A549 (cell line): ENCODE data around the gene MT2A. TPM values are rescaled to one million over a fixed set of nuclear protein-coding genes. Genes with fewer than 3 reads are reported as not detected.

ENCODE experiments used
- ATAC-seq, 2 experiments: fragments of 200-7000 bp in 1 of 2; fragments of >200 bp in 1 of 2; cut with Nextera tagmentation in 1 of 2; cut with Tn5 transposase in 1 of 2; 3 replicates each; pipeline versions ENCODE4 v1.8.0 to v1.9.1; 2018 to 2020; ENCODE audit warnings: mild to moderate bottlenecking in 1 of 2, moderate library complexity in 1 of 2
- CTCF ChIA-PET: fragments of 300-600 bp; sonication (Branson Sonifier 250); formaldehyde crosslinking; extraction: SDS; loops from one replicate; lab custom pipeline; 2021; ENCODE audit warnings: antibody characterized with exemption, inconsistent platforms; lab: Yijun Ruan, JAX
- POLR2A ChIA-PET: fragments of 350-600 bp; formaldehyde crosslinking; extraction: SDS; loops from one replicate; lab custom pipeline; 2021; ENCODE audit warnings: antibody characterized with exemption, inconsistent platforms; lab: Yijun Ruan, JAX
- DNase-seq, 2 experiments: peaks; one replicate each; pipeline versions ENCODE4 v3.0.0 to v3.0.0-alpha.2; 2011 to 2016; ENCODE audit warnings: low read depth in 1 of 2, low spot score in 1 of 2
- FAIRE-seq: peaks from 2 replicates; lab custom pipeline; 2011; peaks lifted over from hg19 to GRCh38; lab: Jason Lieb, UNC
- H3K27ac ChIP-seq, 2 experiments: fragments of >200 bp; sonication (Bioruptor Twin); formaldehyde crosslinking; 3 replicates each; pipeline ENCODE4 v1.5.1; 2016 to 2017
- H3K4me1 ChIP-seq: fragments of >200 bp; sonication (Bioruptor Twin); formaldehyde crosslinking; 3 replicates; pipeline ENCODE4 v1.6.1; 2016
- H3K4me2 ChIP-seq: fragments of >200 bp; sonication (Bioruptor Twin); formaldehyde crosslinking; 3 replicates; pipeline ENCODE4 v1.6.1; 2016
- H3K4me3 ChIP-seq: fragments of >200 bp; sonication (Bioruptor Twin); formaldehyde crosslinking; 3 replicates; pipeline ENCODE4 v1.5.1; 2016
- H3K9me3 ChIP-seq: fragments of >200 bp; sonication (Bioruptor Twin); formaldehyde crosslinking; 3 replicates; pipeline ENCODE4 v1.6.1; 2016
- CBX2 ChIP-seq: fragments of 200-600 bp; sonication (generic); IDR thresholded peaks from 2 replicates; pipeline ENCODE4 v1.6.1; 2016; ENCODE audit warnings: low read depth, mild to moderate bottlenecking, borderline replicate concordance
- CEBPB ChIP-seq, 2 experiments: fragments of >200 bp in 1 of 2; sonication (Bioruptor Twin) in 1 of 2; formaldehyde crosslinking in 1 of 2; IDR thresholded peaks; 2 replicates each; pipeline ENCODE4 v1.6.1; 2012 to 2016
- CHD2 ChIP-seq: fragments of 150-350 bp; IDR thresholded peaks from 2 replicates; pipeline ENCODE4 v1.6.1; 2014; ENCODE audit warnings: low read length; ENCODE audit not compliant: partially characterized antibody
- CHD4 ChIP-seq: fragments of 200-600 bp; sonication (generic); IDR thresholded peaks from 2 replicates; pipeline ENCODE4 v1.6.1; 2016; ENCODE audit warnings: antibody characterized with exemption, mild to moderate bottlenecking, borderline replicate concordance
- EHF ChIP-seq: fragments of 250-450 bp; sonication (Bioruptor Pico); IDR thresholded peaks from 2 replicates; pipeline ENCODE4 v1.5.0; 2020; ENCODE audit warnings: mild to moderate bottlenecking
- EHMT2 ChIP-seq: fragments of 200-600 bp; sonication (generic); IDR thresholded peaks from 2 replicates; pipeline ENCODE4 v1.6.1; 2016; ENCODE audit warnings: antibody characterized with exemption, low read depth, mild to moderate bottlenecking, moderate library complexity
- ESRRA ChIP-seq: fragments of 150-350 bp; IDR thresholded peaks from 2 replicates; pipeline ENCODE4 v1.6.1; 2014; ENCODE audit warnings: mild to moderate bottlenecking, low read length, borderline replicate concordance
- FOSB ChIP-seq: fragments of 250-450 bp; sonication (Bioruptor Pico); IDR thresholded peaks from 2 replicates; pipeline ENCODE4 v1.5.0; 2020; ENCODE audit warnings: mild to moderate bottlenecking, moderate library complexity
- FOSL2 ChIP-seq, 2 experiments: fragments of 450-650 bp in 1 of 2; fragments of >200 bp in 1 of 2; sonication (Bioruptor Twin) in 1 of 2; formaldehyde crosslinking; IDR thresholded peaks; 2 replicates each; pipeline versions ENCODE4 v1.5.0 to v1.6.1; 2016 to 2020; ENCODE audit warnings: mild to moderate bottlenecking in 1 of 2, moderate library complexity in 1 of 2
- FOXS1 ChIP-seq: fragments of 250-450 bp; sonication (Bioruptor Pico); IDR thresholded peaks from 2 replicates; pipeline ENCODE4 v1.5.0; 2020; ENCODE audit warnings: mild to moderate bottlenecking, moderate library complexity
- GATA3 ChIP-seq: IDR thresholded peaks from 2 replicates; pipeline ENCODE4 v1.6.1; 2012; ENCODE audit warnings: borderline replicate concordance
- HOXA7 ChIP-seq: fragments of 250-450 bp; sonication (Bioruptor Pico); IDR thresholded peaks from 2 replicates; pipeline ENCODE4 v1.5.0; 2020; ENCODE audit warnings: mild to moderate bottlenecking, moderate library complexity
- HOXB13 ChIP-seq: fragments of 250-450 bp; sonication (Bioruptor Pico); IDR thresholded peaks from 2 replicates; pipeline ENCODE4 v1.5.0; 2020; ENCODE audit warnings: low read depth, mild to moderate bottlenecking, moderate library complexity
- HOXB5 ChIP-seq: fragments of 250-450 bp; sonication (Bioruptor Pico); IDR thresholded peaks from 2 replicates; pipeline ENCODE4 v1.5.0; 2020; ENCODE audit warnings: mild to moderate bottlenecking, moderate library complexity
- JUNB ChIP-seq: fragments of >200 bp; sonication (Bioruptor Twin); formaldehyde crosslinking; IDR thresholded peaks from 2 replicates; pipeline ENCODE4 v1.6.1; 2016
- MAFK ChIP-seq: fragments of 450-650 bp; IDR thresholded peaks from 2 replicates; pipeline ENCODE4 v1.6.1; 2014; ENCODE audit not compliant: partially characterized antibody
- MYC ChIP-seq: IDR thresholded peaks from 2 replicates; pipeline ENCODE4 v1.6.1; 2012; ENCODE audit warnings: mild to moderate bottlenecking, inconsistent platforms, low read length, improper control_type of control experiment, borderline replicate concordance
- NPAS2 ChIP-seq: fragments of 250-450 bp; sonication (Bioruptor Pico); IDR thresholded peaks from 2 replicates; pipeline ENCODE4 v1.8.0; 2022; ENCODE audit warnings: mild to moderate bottlenecking, moderate library complexity, borderline replicate concordance
- PHF8 ChIP-seq: fragments of 200-600 bp; sonication (generic); IDR thresholded peaks from 2 replicates; pipeline ENCODE4 v1.6.1; 2016; ENCODE audit warnings: low read depth, mild to moderate bottlenecking, antibody characterized with exemption, moderate library complexity, borderline replicate concordance
- POLR2A ChIP-seq: IDR thresholded peaks from 2 replicates; pipeline ENCODE4 v1.6.1; 2012; ENCODE audit warnings: mild to moderate bottlenecking, low read length
- POLR2AphosphoS2 ChIP-seq: conservative IDR thresholded peaks from 2 replicates; pipeline ENCODE4 v1.6.1; 2012; ENCODE audit warnings: low read length, improper control_type of control experiment, inconsistent platforms
- RAD21 ChIP-seq, 2 experiments: fragments of >200 bp in 1 of 2; sonication (Bioruptor Twin) in 1 of 2; formaldehyde crosslinking in 1 of 2; IDR thresholded peaks in 1 of 2; conservative IDR thresholded peaks in 1 of 2; 2 replicates in 1 of 2; 3 replicates in 1 of 2; pipeline ENCODE4 v1.6.1; 2012 to 2018; ENCODE audit warnings: inconsistent platforms in 1 of 2
- RCOR1 ChIP-seq: fragments of 150-350 bp; IDR thresholded peaks from 2 replicates; pipeline ENCODE4 v1.6.1; 2014; ENCODE audit warnings: antibody characterized with exemption, low read length, low read depth
- RNF2 ChIP-seq: fragments of 200-600 bp; sonication (generic); IDR thresholded peaks from 2 replicates; pipeline ENCODE4 v1.6.1; 2016; ENCODE audit warnings: low read depth, mild to moderate bottlenecking, antibody characterized with exemption, moderate library complexity, borderline replicate concordance
- ZSCAN20 ChIP-seq: fragments of 250-450 bp; sonication (Bioruptor Pico); IDR thresholded peaks from 2 replicates; pipeline ENCODE4 v1.8.0; 2022; ENCODE audit warnings: mild to moderate bottlenecking, moderate library complexity
- WGBS: methylation state at CpG from one replicate; pipeline ENCODE4 v1.1.6; 2017; ENCODE audit errors: missing lambda C conversion rate; 5-methylcytosine and 5-hydroxymethylcytosine counted together
- polyA minus RNA-seq: library from RNA; depleted of rRNA, polyadenylated mRNA; stranded (reverse); fragments of >200 nt; gene quantifications from 2 replicates; pipeline ENCODE4 v1.2.3, GENCODE V29; 2011; rRNA and poly(A)+ RNA removed
- polyA plus RNA-seq, 4 experiments: library from polyadenylated mRNA; depleted of rRNA in 3 of 4; stranded (reverse); fragments of >200 nt; fragmentation: RNase III in 1 of 4; extraction: RNeasy Plus Mini Kit Qiagen cat#74134 plus additional on column Dnase treatment in 1 of 4; gene quantifications; 2 replicates in 3 of 4; 3 replicates in 1 of 4; pipeline ENCODE4 v1.2.3, GENCODE V29; 2011 to 2017
- TF ChIP-seq, protein P1 (sequence below): IDR thresholded peaks from 2 replicates; pipeline ENCODE4 v1.6.1; 2012; ENCODE audit warnings: low read depth, borderline replicate concordance
- TF ChIP-seq, protein P2 (sequence below): fragments of >200 bp; sonication (Bioruptor Twin); formaldehyde crosslinking; IDR thresholded peaks from 2 replicates; pipeline ENCODE4 v1.6.1; 2016
- TF ChIP-seq, protein P3 (sequence below): fragments of 250-450 bp; sonication (Bioruptor Pico); IDR thresholded peaks from 2 replicates; pipeline ENCODE4 v1.5.0; 2021; ENCODE audit warnings: mild to moderate bottlenecking, moderate library complexity, borderline replicate concordance
- TF ChIP-seq, protein P4 (sequence below): fragments of >200 bp; sonication (Bioruptor Twin); formaldehyde crosslinking; IDR thresholded peaks from 3 replicates; pipeline ENCODE4 v1.6.1; 2016
- TF ChIP-seq, protein P5 (sequence below): fragments of 250-450 bp; sonication (Bioruptor Pico); IDR thresholded peaks from 2 replicates; pipeline ENCODE4 v1.5.0; 2020; ENCODE audit warnings: low read depth, mild to moderate bottlenecking, moderate library complexity
- TF ChIP-seq, protein P6 (sequence below): fragments of >200 bp; sonication (Bioruptor Twin); formaldehyde crosslinking; IDR thresholded peaks from 3 replicates; pipeline ENCODE4 v1.5.1; 2016

The MT2A gene
- 39.1 and 69.4 TPM in 2 replicates for polyA plus RNA-seq (2011; rRNA removed)
- polyA plus RNA-seq (2012; cell fraction: cytosol; rRNA removed) = 156 and 189 TPM in 2 replicates
- polyA plus RNA-seq (2012; cell fraction: nucleus; rRNA removed) = 154 and 179 TPM in 2 replicates
- 228 to 316 TPM (median 305 TPM) in 3 replicates for polyA plus RNA-seq (2017; fragmentation: RNase III; extraction: RNeasy Plus Mini Kit Qiagen cat#74134 plus additional on column Dnase treatment)
- 18.9 and 29.2 TPM in 2 replicates for polyA minus RNA-seq

DNA sequence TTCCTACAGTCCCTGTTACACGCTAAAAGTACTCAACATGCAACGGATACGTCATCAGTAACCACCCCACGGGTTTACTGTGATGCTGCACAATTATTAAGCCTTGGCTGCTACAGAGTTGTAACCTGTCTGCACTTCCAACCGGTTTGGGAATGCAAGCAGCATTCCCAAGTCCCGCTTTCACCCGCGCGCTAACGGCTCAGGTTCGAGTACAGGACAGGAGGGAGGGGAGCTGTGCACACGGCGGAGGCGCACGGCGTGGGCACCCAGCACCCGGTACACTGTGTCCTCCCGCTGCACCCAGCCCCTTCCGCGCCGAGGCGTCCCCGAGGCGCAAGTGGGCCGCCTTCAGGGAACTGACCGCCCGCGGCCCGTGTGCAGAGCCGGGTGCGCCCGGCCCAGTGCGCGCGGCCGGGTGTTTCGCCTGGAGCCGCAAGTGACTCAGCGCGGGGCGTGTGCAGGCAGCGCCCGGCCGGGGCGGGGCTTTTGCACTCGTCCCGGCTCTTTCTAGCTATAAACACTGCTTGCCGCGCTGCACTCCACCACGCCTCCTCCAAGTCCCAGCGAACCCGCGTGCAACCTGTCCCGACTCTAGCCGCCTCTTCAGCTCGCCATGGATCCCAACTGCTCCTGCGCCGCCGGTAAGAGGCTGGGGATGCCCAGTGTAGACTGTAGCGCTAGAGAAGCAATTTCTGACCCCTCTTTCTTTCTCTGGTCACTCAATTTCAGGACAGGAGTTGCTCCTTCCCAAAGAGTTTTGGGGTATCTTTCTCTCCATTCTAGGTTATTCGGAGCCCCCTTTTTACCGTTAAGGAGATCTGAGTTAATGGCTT, at the start of gene MT2A:
TSS of gene MT2A (plus strand) at position 542 of the 833 bp plus-strand sequence. CDS start at position 614, 72 bp downstream.
- no peak for FAIRE-seq
- CTCF ChIA-PET = interaction anchor here (0.7 to 19.7 kb wide), 9 partner anchors 10 to 181 kb away, joined by 3 to 340 read pairs (median 4); partner anchors contain the start of genes MT1A, MT1B and MT1F
- peaks cover 66% of the 10 kb centered on the region for H3K4me1 ChIP-seq
- TF ChIP-seq GATA3 (0 out of 2 replicates have a peak, but pooled peaks have one; percentile 10), ZSCAN20 (CRISPR knock-in tag) (no peak), JUNB (peak; percentile 35; the same call in 1 of the 2 replicates), RCOR1 (no peak), FOXS1 (CRISPR knock-in tag) (no peak), CHD4 (no peak), HOXA7 (CRISPR knock-in tag) (no peak; the same call in 1 of the 2 replicates), POLR2A (peak; percentile 66), PHF8 (no peak), RAD21 (conservative IDR thresholded peaks at IDR 0.05 in 1 of 2, IDR thresholded peaks at IDR 0.05 in 1 of 2) (peak in 1 of 2 experiments; percentile 26; a peak in 1 of 5 replicates), FOSB (CRISPR knock-in tag) (no peak; the same call in 1 of the 2 replicates), FOSL2 (IDR thresholded peaks at IDR 0.05) (peak; percentile 74), FOSL2 (CRISPR knock-in tag; IDR thresholded peaks at IDR 0.05) (peak; percentile 96), POLR2AphosphoS2 (no peak), MAFK (no peak), ESRRA (no peak), CBX2 (no peak), HOXB5 (CRISPR knock-in tag) (no peak), EHMT2 (no peak), CHD2 (no peak), RNF2 (no peak), CEBPB (IDR thresholded peaks at IDR 0.05) (no peak), EHF (CRISPR knock-in tag) (no peak), NPAS2 (CRISPR knock-in tag) (no peak), MYC (no peak), HOXB13 (CRISPR knock-in tag) (0 out of 2 replicates have a peak, but pooled peaks have one; percentile 14)
- TF ChIP-seq, protein P1, sequence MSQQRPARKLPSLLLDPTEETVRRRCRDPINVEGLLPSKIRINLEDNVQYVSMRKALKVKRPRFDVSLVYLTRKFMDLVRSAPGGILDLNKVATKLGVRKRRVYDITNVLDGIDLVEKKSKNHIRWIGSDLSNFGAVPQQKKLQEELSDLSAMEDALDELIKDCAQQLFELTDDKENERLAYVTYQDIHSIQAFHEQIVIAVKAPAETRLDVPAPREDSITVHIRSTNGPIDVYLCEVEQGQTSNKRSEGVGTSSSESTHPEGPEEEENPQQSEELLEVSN = no peak; the same call in 1 of the 2 replicates
- TF ChIP-seq, protein P2, sequence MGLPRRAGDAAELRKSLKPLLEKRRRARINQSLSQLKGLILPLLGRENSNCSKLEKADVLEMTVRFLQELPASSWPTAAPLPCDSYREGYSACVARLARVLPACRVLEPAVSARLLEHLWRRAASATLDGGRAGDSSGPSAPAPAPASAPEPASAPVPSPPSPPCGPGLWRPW = no peak
- TF ChIP-seq, protein P3, sequence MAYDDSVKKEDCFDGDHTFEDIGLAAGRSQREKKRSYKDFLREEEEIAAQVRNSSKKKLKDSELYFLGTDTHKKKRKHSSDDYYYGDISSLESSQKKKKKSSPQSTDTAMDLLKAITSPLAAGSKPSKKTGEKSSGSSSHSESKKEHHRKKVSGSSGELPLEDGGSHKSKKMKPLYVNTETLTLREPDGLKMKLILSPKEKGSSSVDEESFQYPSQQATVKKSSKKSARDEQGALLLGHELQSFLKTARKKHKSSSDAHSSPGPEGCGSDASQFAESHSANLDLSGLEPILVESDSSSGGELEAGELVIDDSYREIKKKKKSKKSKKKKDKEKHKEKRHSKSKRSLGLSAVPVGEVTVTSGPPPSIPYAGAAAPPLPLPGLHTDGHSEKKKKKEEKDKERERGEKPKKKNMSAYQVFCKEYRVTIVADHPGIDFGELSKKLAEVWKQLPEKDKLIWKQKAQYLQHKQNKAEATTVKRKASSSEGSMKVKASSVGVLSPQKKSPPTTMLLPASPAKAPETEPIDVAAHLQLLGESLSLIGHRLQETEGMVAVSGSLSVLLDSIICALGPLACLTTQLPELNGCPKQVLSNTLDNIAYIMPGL (CRISPR knock-in tag) = no peak
- TF ChIP-seq, protein P4, sequence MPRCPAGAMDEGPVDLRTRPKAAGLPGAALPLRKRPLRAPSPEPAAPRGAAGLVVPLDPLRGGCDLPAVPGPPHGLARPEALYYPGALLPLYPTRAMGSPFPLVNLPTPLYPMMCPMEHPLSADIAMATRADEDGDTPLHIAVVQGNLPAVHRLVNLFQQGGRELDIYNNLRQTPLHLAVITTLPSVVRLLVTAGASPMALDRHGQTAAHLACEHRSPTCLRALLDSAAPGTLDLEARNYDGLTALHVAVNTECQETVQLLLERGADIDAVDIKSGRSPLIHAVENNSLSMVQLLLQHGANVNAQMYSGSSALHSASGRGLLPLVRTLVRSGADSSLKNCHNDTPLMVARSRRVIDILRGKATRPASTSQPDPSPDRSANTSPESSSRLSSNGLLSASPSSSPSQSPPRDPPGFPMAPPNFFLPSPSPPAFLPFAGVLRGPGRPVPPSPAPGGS = peak; percentile 89; the same call in 2 of the 3 replicates
- TF ChIP-seq, protein P5, sequence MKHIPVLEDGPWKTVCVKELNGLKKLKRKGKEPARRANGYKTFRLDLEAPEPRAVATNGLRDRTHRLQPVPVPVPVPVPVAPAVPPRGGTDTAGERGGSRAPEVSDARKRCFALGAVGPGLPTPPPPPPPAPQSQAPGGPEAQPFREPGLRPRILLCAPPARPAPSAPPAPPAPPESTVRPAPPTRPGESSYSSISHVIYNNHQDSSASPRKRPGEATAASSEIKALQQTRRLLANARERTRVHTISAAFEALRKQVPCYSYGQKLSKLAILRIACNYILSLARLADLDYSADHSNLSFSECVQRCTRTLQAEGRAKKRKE (CRISPR knock-in tag) = no peak
- TF ChIP-seq, protein P6, sequence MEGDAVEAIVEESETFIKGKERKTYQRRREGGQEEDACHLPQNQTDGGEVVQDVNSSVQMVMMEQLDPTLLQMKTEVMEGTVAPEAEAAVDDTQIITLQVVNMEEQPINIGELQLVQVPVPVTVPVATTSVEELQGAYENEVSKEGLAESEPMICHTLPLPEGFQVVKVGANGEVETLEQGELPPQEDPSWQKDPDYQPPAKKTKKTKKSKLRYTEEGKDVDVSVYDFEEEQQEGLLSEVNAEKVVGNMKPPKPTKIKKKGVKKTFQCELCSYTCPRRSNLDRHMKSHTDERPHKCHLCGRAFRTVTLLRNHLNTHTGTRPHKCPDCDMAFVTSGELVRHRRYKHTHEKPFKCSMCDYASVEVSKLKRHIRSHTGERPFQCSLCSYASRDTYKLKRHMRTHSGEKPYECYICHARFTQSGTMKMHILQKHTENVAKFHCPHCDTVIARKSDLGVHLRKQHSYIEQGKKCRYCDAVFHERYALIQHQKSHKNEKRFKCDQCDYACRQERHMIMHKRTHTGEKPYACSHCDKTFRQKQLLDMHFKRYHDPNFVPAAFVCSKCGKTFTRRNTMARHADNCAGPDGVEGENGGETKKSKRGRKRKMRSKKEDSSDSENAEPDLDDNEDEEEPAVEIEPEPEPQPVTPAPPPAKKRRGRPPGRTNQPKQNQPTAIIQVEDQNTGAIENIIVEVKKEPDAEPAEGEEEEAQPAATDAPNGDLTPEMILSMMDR = no peak

More for the DNA sequence above, at the start of gene MT2A:
- DNase-seq (peak; percentile 92 to 97), ATAC-seq (peak; percentile 67 to 83)
- POLR2A ChIA-PET = interaction anchor here (0.5 to 10.8 kb wide), 21 partner anchors 10 to 206 kb away, joined by 3 to 185 read pairs (median 4); partner anchors contain the start of genes MT1F, MT1X, NUDT21 and OGFOD1
- WGBS = 4% methylated on average over 53 of the region's 62 CpGs
- peak within 1 kb of the TSS; percentile 61 for H3K4me3 ChIP-seq
- H3K27ac ChIP-seq = peak within 1 kb of the TSS; percentile 93 to 96
- H3K4me2 ChIP-seq = peak within 1 kb of the TSS; percentile 81
- H3K9me3 ChIP-seq = no peaks in the 10 kb centered on the region
